ENCODE measurements around the gene WDR72. TPM values are rescaled to one million over a fixed set of nuclear protein-coding genes. Genes with fewer than 3 reads are reported as not detected.

Gene WDR72
- total RNA-seq, 2 experiments from 2014 or later: not detected

DNA sequence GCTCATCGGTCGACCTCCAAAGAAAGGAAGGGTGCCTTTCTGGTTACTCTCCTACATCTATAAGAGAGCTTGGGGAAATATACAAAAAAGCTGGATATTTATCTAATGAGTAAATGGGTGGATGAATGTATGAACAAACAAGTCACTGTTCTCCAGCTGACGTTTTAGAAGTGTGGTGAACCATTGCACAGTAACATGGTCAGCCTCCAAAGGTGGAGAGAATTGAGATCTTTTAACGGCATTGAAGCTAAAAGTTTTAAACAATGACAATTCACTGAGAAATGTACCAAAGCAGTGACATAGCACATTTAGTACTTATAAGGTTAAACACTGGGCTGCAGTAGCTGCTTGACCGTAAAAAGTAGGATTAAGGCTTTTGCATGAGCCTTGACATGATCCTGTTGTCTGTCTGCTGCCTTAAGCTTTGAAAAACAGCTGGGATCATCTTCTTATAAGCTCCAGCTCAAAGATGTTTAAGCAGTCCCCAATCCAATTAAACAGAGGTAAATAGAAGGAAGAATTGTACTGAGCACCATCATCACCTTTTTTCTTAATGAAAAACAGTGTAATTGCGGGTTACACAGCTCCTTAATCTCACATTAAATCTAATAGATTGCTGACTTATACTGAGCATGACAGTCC is 222.9 kb downstream of the WDR72 start:
- Histone ChIP-seq H3K4me1 (ENCODE audit: insufficient read depth, low read length, poor library complexity, severe bottlenecking) (no peaks in the 10 kb centered on the region), H3K79me2 (ENCODE audit: insufficient read depth, low read depth, low read length) (no peaks in the 10 kb centered on the region), H4K20me1 (ENCODE audit: insufficient read depth, low read length) (no peaks in the 10 kb centered on the region), H2AFZ (ENCODE audit: low read length) (no peak overlapping the region), H3K4me2 (ENCODE audit: low read length) (no peak overlapping the region), H3K4me3 (ENCODE audit: low read depth, low read length, poor library complexity, severe bottlenecking) (no peak overlapping the region), H3K9me3 (ENCODE audit: low read length) (no peaks in the 10 kb centered on the region), H3K36me3 (ENCODE audit: insufficient read depth, low read length) (no peaks in the 10 kb centered on the region), H3K9me2 (ENCODE audit: insufficient read depth, low read length) (no peaks in the 10 kb centered on the region), H3K27ac (ENCODE audit: low read depth, low read length, poor library complexity, severe bottlenecking) (no peak overlapping the region)
- TF ChIP-seq EZH2phosphoT487 (IDR thresholded peaks at IDR 0.05; ENCODE audit: borderline replicate concordance, low read depth, low read length): no peak
- TF ChIP-seq, protein P1, sequence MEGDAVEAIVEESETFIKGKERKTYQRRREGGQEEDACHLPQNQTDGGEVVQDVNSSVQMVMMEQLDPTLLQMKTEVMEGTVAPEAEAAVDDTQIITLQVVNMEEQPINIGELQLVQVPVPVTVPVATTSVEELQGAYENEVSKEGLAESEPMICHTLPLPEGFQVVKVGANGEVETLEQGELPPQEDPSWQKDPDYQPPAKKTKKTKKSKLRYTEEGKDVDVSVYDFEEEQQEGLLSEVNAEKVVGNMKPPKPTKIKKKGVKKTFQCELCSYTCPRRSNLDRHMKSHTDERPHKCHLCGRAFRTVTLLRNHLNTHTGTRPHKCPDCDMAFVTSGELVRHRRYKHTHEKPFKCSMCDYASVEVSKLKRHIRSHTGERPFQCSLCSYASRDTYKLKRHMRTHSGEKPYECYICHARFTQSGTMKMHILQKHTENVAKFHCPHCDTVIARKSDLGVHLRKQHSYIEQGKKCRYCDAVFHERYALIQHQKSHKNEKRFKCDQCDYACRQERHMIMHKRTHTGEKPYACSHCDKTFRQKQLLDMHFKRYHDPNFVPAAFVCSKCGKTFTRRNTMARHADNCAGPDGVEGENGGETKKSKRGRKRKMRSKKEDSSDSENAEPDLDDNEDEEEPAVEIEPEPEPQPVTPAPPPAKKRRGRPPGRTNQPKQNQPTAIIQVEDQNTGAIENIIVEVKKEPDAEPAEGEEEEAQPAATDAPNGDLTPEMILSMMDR (conservative IDR thresholded peaks at IDR 0.05; ENCODE audit: low read length): no peak
- ChIA-PET CTCF (ENCODE audit: unreplicated experiment) (no interaction called here), POLR2A (interaction anchor here (2.4 kb wide), 1 partner anchor 10 kb away, joined by 7 read pairs; no protein-coding TSS in a partner anchor)
- no TSS peak for BruUV-seq (replicated peaks)
- intact Hi-C loops (cut with micrococcal nuclease; ENCODE audit: unreplicated experiment): no loop called here
- DNase-seq (ENCODE audit: low spot score): no peak

DNA sequence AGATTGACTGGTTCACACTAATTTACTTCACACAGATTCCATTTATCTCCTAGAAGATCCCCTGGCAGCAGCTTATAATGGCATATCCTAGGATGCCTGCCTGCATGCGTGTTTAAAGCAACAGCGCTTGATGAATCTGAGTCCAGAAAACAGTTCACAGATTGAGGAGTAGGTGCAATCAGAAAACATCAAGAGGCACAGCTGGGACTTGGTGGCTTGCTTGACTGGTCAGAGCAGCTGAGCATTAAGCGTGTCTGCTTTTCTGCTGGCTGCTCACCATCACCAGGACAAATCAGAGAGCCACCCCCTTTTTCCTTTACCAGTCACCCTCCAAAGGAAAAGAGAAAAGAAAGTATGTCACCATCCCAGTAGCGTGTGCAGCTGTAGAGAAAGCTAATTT is 223.6 kb downstream of the WDR72 start:
- CTCF ChIA-PET (ENCODE audit: unreplicated experiment): no interaction called here
- no peak overlapping the region for H2AFZ ChIP-seq (ENCODE audit: low read length)
- POLR2A ChIA-PET: interaction anchor here (2.4 kb wide), 1 partner anchor 9 kb away, joined by 7 read pairs; no protein-coding TSS in a partner anchor
- H3K79me2 ChIP-seq (ENCODE audit: insufficient read depth, low read depth, low read length): no peaks in the 10 kb centered on the region
- no peaks in the 10 kb centered on the region for H3K36me3 ChIP-seq (ENCODE audit: insufficient read depth, low read length)
- intact Hi-C loops (cut with micrococcal nuclease; ENCODE audit: unreplicated experiment): no loop called here
- no peak overlapping the region for H3K4me3 ChIP-seq (ENCODE audit: low read depth, low read length, poor library complexity, severe bottlenecking)
- no peaks in the 10 kb centered on the region for H3K9me2 ChIP-seq (ENCODE audit: insufficient read depth, low read length)
- no peaks in the 10 kb centered on the region for H3K4me1 ChIP-seq (ENCODE audit: insufficient read depth, low read length, poor library complexity, severe bottlenecking)
- no peak for DNase-seq (ENCODE audit: low spot score)
- H3K4me2 ChIP-seq (ENCODE audit: low read length): no peak overlapping the region
- H3K9me3 ChIP-seq (ENCODE audit: low read length): no peaks in the 10 kb centered on the region
- H3K27ac ChIP-seq (ENCODE audit: low read depth, low read length, poor library complexity, severe bottlenecking): no peak overlapping the region
- no peak for TF ChIP-seq EZH2phosphoT487 (IDR thresholded peaks at IDR 0.05; ENCODE audit: borderline replicate concordance, low read depth, low read length)
- TF ChIP-seq, protein P1 (conservative IDR thresholded peaks at IDR 0.05; ENCODE audit: low read length): no peak
- BruUV-seq (replicated peaks): no TSS peak
- H4K20me1 ChIP-seq (ENCODE audit: insufficient read depth, low read length): no peaks in the 10 kb centered on the region

DNA sequence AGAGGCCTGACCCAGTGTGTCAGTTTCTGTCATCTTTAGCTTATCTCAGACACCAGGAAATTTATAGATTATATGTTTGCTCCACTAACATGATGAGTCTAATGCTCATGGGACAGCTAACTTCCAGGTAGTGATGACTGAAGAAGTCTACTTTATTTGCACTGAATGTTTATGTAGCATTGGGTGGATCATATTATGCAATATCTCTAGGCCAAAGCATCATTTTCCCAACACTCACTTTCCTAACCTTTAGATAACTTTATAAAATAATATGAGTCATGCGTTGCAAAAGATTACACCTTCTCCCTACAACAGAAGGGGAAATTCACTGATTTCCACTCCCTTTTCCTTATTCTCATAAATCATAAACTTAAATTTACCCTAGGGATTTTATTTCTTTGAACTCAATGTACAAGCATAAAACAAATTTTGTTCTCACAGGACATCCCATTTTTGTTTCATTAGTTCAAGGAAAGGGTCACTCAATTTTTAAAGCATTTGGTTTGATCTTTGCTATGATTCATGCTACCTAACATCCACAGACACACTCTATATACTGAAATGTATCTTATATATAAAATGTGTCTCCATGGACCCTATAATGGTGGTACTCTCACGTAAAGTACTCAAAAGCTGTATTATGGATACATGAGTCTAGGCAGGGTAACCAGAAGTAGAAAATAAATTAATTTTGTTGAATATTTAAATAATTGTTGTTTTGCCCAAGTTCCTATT is 225.2 kb downstream of the WDR72 start:
- Histone ChIP-seq H3K4me3 (ENCODE audit: low read depth, low read length, poor library complexity, severe bottlenecking) (no peak overlapping the region), H3K27ac (ENCODE audit: low read depth, low read length, poor library complexity, severe bottlenecking) (no peak overlapping the region), H3K4me2 (ENCODE audit: low read length) (no peak overlapping the region), H3K9me2 (ENCODE audit: insufficient read depth, low read length) (no peaks in the 10 kb centered on the region), H3K36me3 (ENCODE audit: insufficient read depth, low read length) (no peaks in the 10 kb centered on the region), H2AFZ (ENCODE audit: low read length) (no peak overlapping the region), H3K4me1 (ENCODE audit: insufficient read depth, low read length, poor library complexity, severe bottlenecking) (no peaks in the 10 kb centered on the region), H4K20me1 (ENCODE audit: insufficient read depth, low read length) (no peaks in the 10 kb centered on the region), H3K79me2 (ENCODE audit: insufficient read depth, low read depth, low read length) (no peaks in the 10 kb centered on the region), H3K9me3 (ENCODE audit: low read length) (no peaks in the 10 kb centered on the region)
- no TSS peak for BruUV-seq (replicated peaks)
- CTCF ChIA-PET (ENCODE audit: unreplicated experiment): no interaction called here
- POLR2A ChIA-PET: no interaction called here
- TF ChIP-seq, protein P1 (conservative IDR thresholded peaks at IDR 0.05; ENCODE audit: low read length): no peak
- no peak for TF ChIP-seq EZH2phosphoT487 (IDR thresholded peaks at IDR 0.05; ENCODE audit: borderline replicate concordance, low read depth, low read length)
- intact Hi-C loops (cut with micrococcal nuclease; ENCODE audit: unreplicated experiment): no loop called here
- DNase-seq (ENCODE audit: low spot score): no peak
